HUES48 (cell line): ENCODE data around the gene TJP1.

Source experiments
- H3K27ac ChIP-seq: one replicate; pipeline ENCODE4 v1.7.0; 2013; ENCODE audit warnings: low read depth, low read length, inconsistent platforms
- H3K27me3 ChIP-seq: 2 replicates; pipeline ENCODE4 v1.6.1; 2013; ENCODE audit warnings: mild to moderate bottlenecking, low read length; ENCODE audit not compliant: control insufficient read depth, insufficient read depth
- H3K36me3 ChIP-seq: 2 replicates; pipeline ENCODE4 v1.6.1; 2013; ENCODE audit warnings: low read length; ENCODE audit not compliant: control insufficient read depth, insufficient read depth
- H3K4me1 ChIP-seq: 2 replicates; pipeline ENCODE4 v1.6.1; 2013; ENCODE audit warnings: mild to moderate bottlenecking, low read length; ENCODE audit not compliant: control insufficient read depth, insufficient read depth
- H3K4me3 ChIP-seq: 2 replicates; pipeline ENCODE4 v1.5.1; 2013; ENCODE audit warnings: mild to moderate bottlenecking, low read depth, low read length
- H3K9ac ChIP-seq: 2 replicates; pipeline ENCODE4 v1.6.1; 2013; ENCODE audit warnings: mild to moderate bottlenecking, low read depth, low read length, moderate library complexity
- H3K9me3 ChIP-seq: 2 replicates; pipeline ENCODE4 v1.6.1; 2013; ENCODE audit warnings: low read length; ENCODE audit not compliant: control insufficient read depth, insufficient read depth

Gene TJP1

GRCh38 chr15:29822100-29822683 is at the start of gene TJP1:
Gene TJP1, minus strand, starts transcription at chr15:29822468. Its CDS starts 440 bp downstream, at chr15:29822028.
- no peaks in the 10 kb centered on the region for H3K36me3 ChIP-seq
- peaks cover 17% of the 10 kb centered on the region for H3K4me1 ChIP-seq
- H3K27ac ChIP-seq = peak within 1 kb of the TSS; percentile 98
- H3K4me3 ChIP-seq = peak within 1 kb of the TSS; percentile 85
- no peaks in the 10 kb centered on the region for H3K9me3 ChIP-seq
- peak within 1 kb of the TSS; percentile 96 for H3K9ac ChIP-seq
- peaks cover 7% of the 10 kb centered on the region for H3K27me3 ChIP-seq

DNA sequence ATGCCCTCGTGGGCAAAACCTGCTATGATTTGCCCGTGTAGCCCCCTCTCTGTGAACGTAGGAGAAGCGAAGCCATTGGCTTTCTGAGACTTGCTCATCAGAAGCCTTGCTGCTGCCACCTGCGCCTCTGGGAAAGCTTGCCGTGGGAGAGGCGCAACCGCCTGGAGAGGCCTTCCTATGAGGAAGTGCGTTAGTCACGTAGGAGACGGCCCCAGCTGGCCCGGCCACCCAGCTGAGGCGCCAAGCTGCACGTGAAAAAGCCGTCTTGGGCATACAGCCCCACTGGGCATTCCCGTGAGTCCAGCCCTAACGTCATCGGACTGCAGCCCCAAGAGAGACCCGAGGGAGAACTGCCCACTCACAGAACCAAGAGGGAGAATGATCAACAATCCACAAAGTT is 49.1 kb upstream of the TJP1 start:
- Histone ChIP-seq H3K9ac (no peak overlapping the region), H3K27me3 (no peaks in the 10 kb centered on the region), H3K4me3 (no peak overlapping the region), H3K4me1 (peaks cover 8% of the 10 kb centered on the region), H3K36me3 (no peaks in the 10 kb centered on the region), H3K27ac (no peak overlapping the region), H3K9me3 (no peaks in the 10 kb centered on the region)

DNA sequence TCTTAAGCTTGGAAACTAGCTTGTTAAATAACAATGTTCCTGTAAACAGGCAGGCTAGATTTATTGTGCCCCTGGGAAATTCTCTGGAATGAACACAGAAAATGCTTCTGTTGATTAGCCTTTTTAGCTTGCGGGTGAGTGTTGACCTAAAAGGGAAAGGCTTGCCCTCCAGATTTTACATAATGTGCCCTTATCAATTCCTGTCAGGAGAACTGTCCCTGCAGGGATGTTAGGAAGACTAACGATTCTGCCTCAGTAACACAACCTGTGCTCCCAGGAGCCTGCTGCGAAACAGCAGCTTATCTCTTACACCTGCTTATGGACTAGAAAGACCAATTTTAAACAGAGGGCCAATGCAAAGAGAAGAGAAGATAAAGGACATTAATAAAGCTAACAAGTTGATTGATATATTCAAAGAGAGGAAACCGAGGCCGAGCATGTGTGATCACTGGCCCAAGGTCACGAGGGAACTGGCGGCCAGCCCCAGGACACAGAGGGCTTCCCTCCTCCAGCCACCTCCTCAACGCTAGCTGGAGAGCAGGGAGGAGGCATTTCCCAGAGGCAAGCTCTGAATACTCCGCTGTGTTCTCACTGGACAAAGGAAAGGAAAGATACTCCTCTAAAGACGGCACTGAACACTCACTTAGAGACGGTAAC is 48.4 kb upstream of the TJP1 start:
- Histone ChIP-seq H3K4me1 (peaks cover 8% of the 10 kb centered on the region), H3K9me3 (no peaks in the 10 kb centered on the region), H3K9ac (no peak overlapping the region), H3K4me3 (no peak overlapping the region), H3K27ac (no peak overlapping the region), H3K27me3 (no peaks in the 10 kb centered on the region), H3K36me3 (no peaks in the 10 kb centered on the region)

DNA sequence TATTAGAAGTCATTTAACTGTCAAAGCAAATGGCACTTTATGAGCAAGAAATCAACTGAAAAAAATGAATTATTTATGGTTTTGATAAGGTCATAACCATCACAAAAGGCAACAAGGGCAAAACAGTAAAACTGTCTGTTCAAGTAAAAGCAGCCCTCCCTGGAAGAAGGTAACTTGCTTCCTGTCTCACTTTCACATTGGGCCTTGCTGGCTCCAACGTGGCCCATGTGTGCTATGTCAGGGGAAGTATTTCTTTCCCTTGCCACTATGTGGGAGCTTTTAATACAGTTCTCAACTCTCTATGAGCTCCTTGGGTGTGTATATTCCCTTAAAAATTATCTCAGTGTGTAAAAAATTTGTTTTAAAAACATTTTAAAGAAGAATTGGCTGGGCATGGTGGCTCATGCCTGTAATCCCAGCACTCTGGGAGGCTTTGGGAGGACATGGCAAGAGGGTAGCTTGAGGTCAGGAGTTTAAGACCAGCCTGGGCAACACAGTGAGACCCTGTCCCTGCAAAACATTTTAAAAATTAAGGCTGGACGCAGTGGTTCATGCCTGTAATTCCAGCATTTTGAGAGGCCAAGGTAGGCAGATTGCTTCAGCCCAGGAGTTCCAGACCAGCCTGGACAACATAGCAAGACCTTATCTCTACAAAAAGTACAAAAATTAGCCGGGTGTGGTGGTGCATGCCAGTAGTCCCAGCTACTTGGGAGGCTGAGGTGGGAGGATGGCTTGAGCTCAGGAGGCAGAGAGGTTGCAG is 45.2 kb upstream of the TJP1 start:
- H3K36me3 ChIP-seq = no peaks in the 10 kb centered on the region
- no peak overlapping the region for H3K4me3 ChIP-seq
- H3K9ac ChIP-seq = no peak overlapping the region
- no peaks in the 10 kb centered on the region for H3K27me3 ChIP-seq
- H3K27ac ChIP-seq = no peak overlapping the region
- H3K4me1 ChIP-seq = peaks cover 9% of the 10 kb centered on the region; the same call in 1 of the 2 replicates
- H3K9me3 ChIP-seq = no peaks in the 10 kb centered on the region

DNA sequence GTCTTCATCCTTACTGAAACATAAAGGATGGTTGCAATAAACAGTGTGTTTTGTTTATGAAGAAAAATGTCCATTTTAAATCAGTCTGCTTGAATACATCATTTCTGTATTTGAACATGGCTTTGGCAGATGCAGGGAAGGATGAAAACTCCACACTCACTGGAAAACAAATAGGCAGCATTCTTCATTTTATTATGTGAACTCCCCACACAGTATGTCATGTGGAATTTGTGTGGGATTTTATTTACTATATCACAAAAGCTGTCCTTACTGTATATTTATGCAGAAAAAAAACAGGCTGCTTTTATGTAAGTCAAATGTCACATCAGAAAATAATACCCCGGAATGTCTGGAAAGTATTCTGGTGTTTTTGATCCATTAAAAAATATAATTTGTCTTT is 44.1 kb upstream of the TJP1 start:
- Histone ChIP-seq H3K36me3 (no peaks in the 10 kb centered on the region), H3K27ac (no peak overlapping the region), H3K4me3 (no peak overlapping the region), H3K27me3 (no peaks in the 10 kb centered on the region), H3K9ac (no peak overlapping the region), H3K4me1 (peaks cover 9% of the 10 kb centered on the region; the same call in 1 of the 2 replicates), H3K9me3 (no peaks in the 10 kb centered on the region)

DNA sequence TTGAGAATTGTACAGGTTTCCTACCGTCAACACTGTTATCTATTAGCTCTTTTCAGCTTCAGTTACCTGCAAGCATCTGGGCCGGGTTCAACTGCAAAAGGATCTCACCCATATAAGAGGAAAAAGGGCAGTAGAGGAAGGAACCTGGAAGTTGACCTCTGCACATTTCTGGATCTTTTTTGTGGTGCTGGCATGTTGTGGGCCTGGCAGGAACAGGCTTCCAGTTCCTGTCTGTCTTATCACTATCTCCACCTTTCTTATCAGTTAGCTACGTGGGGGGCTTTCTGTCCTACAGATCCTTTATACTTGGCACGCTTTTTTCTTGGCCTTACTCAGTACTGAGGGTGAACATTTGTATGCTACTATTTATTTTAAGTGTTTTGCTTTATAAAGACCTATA is 42.2 kb upstream of the TJP1 start:
- Histone ChIP-seq H3K9me3 (no peaks in the 10 kb centered on the region), H3K4me3 (no peak overlapping the region), H3K4me1 (0 out of 2 replicates have a peak, but pooled peaks cover 4% of the 10 kb centered on the region), H3K9ac (no peak overlapping the region), H3K27me3 (no peaks in the 10 kb centered on the region), H3K27ac (no peak overlapping the region), H3K36me3 (no peaks in the 10 kb centered on the region)

- Histone ChIP-seq H3K27me3 (no peaks in the 10 kb centered on the region), H3K36me3 (no peaks in the 10 kb centered on the region), H3K27ac (no peak overlapping the region), H3K9ac (no peak overlapping the region), H3K9me3 (no peaks in the 10 kb centered on the region), H3K4me1 (0 out of 2 replicates have a peak, but pooled peaks cover 4% of the 10 kb centered on the region), H3K4me3 (no peak overlapping the region)
These were observed 41.2 kb upstream of the TJP1 start for GRCh38 chr15:29863438-29863837.

GRCh38 chr15:29862271-29862670 is 40.0 kb upstream of the TJP1 start:
- Histone ChIP-seq H3K4me3 (no peak overlapping the region), H3K36me3 (no peaks in the 10 kb centered on the region), H3K9me3 (no peaks in the 10 kb centered on the region), H3K4me1 (0 out of 2 replicates have a peak, but pooled peaks cover 4% of the 10 kb centered on the region), H3K27me3 (no peaks in the 10 kb centered on the region), H3K9ac (no peak overlapping the region), H3K27ac (no peak overlapping the region)

GRCh38 chr15:29860872-29861271 is 38.6 kb upstream of the TJP1 start:
- no peaks in the 10 kb centered on the region for H3K27me3 ChIP-seq
- H3K9ac ChIP-seq = no peak overlapping the region
- H3K4me1 ChIP-seq = 0 out of 2 replicates have a peak, but pooled peaks cover 4% of the 10 kb centered on the region
- H3K27ac ChIP-seq = no peak overlapping the region
- H3K4me3 ChIP-seq = no peak overlapping the region
- H3K36me3 ChIP-seq = no peaks in the 10 kb centered on the region
- no peaks in the 10 kb centered on the region for H3K9me3 ChIP-seq

- H3K27me3 ChIP-seq = no peaks in the 10 kb centered on the region
- H3K36me3 ChIP-seq = no peaks in the 10 kb centered on the region
- 0 out of 2 replicates have a peak, but pooled peaks cover 3% of the 10 kb centered on the region for H3K4me1 ChIP-seq
- no peak overlapping the region for H3K9ac ChIP-seq
- no peak overlapping the region for H3K27ac ChIP-seq
- H3K4me3 ChIP-seq = no peak overlapping the region
- no peaks in the 10 kb centered on the region for H3K9me3 ChIP-seq
These were observed 37.9 kb upstream of the TJP1 start for GRCh38 chr15:29859973-29860715.
